ENCODE measurements around the gene POGK.

Gene POGK

GRCh38 chr1:166903232-166903631 lies 64.0 kb downstream of the POGK start:
- DNase-seq (ENCODE audit: low spot score) = no peak
- H3K4me3 ChIP-seq = no peak overlapping the region
- H3K27ac ChIP-seq = no peak overlapping the region
- no peak for TF ChIP-seq CTCF (IDR thresholded peaks at IDR 0.05)

- no peak for DNase-seq (ENCODE audit: low spot score)
- TF ChIP-seq CTCF (IDR thresholded peaks at IDR 0.05) = no peak
- Histone ChIP-seq H3K27ac (no peak overlapping the region), H3K4me3 (no peak overlapping the region)
Measured at GRCh38 chr1:166905136-166905535, 65.9 kb downstream of the POGK start.

GRCh38 chr1:166905900-166906299 lies 66.6 kb downstream of the POGK start:
- TF ChIP-seq CTCF (IDR thresholded peaks at IDR 0.05) = no peak
- no peak for DNase-seq (ENCODE audit: low spot score)
- no peak overlapping the region for H3K4me3 ChIP-seq
- no peak overlapping the region for H3K27ac ChIP-seq
